CD8-positive, alpha-beta memory T cell (primary cell): Measurements from ENCODE around the gene CA12. TPM values are rescaled to one million over a fixed set of nuclear protein-coding genes. Genes with fewer than 3 reads are reported as not detected.
"Not testable (repeated sequence)": the region's sequence is repeated elsewhere in the genome, so short reads cannot be mapped to it uniquely, and the experiment has no call there.

Experiments
- CTCF ChIA-PET: fragments of 350-600 bp; sonication (Branson Sonifier 250); formaldehyde crosslinking; loops from one replicate; lab custom pipeline; 2021; ENCODE audit warnings: antibody characterized with exemption; lab: Charles Lee
- POLR2A ChIA-PET: fragments of 350-600 bp; sonication (Branson Sonifier 250); formaldehyde crosslinking; loops from one replicate; lab custom pipeline; 2021; ENCODE audit warnings: antibody characterized with exemption; lab: Charles Lee
- DNase-seq, 5 donors: peaks; one replicate each; pipeline versions ENCODE4 v3.0.0 to v3.0.0-alpha.2; 2020 to 2022; ENCODE audit warnings: mixed read lengths in 1 of 5
- H3K27ac ChIP-seq: one replicate; pipeline ENCODE4 v1.7.0; 2013; ENCODE audit warnings: low read depth, mild to moderate bottlenecking, low read length, moderate library complexity
- H3K27me3 ChIP-seq: 2 replicates; pipeline ENCODE4 v1.7.0; 2013; ENCODE audit warnings: low read length, mild to moderate bottlenecking; ENCODE audit not compliant: insufficient read depth, poor library complexity, severe bottlenecking
- H3K36me3 ChIP-seq: 2 replicates; pipeline ENCODE4 v1.7.0; 2013; ENCODE audit warnings: mild to moderate bottlenecking, low read length, moderate library complexity; ENCODE audit not compliant: insufficient read depth
- H3K4me1 ChIP-seq: 2 replicates; pipeline ENCODE4 v1.7.0; 2013; ENCODE audit warnings: mild to moderate bottlenecking, low read length, moderate library complexity; ENCODE audit not compliant: insufficient read depth
- H3K4me3 ChIP-seq: 2 replicates; pipeline ENCODE4 v1.7.0; 2013; ENCODE audit warnings: mild to moderate bottlenecking, low read length
- H3K9me3 ChIP-seq: 2 replicates; pipeline ENCODE4 v1.7.0; 2013; ENCODE audit warnings: mild to moderate bottlenecking, low read length
- H3K27ac Mint-ChIP-seq, 8 donors: one replicate each; pipeline ENCODE4 v1.8.0; 2020 to 2021; ENCODE audit warnings: mixed read lengths in 8 of 8, mild to moderate bottlenecking in 6 of 8, inconsistent platforms in 3 of 8, moderate library complexity in 3 of 8
- H3K27me3 Mint-ChIP-seq, 2 donors: one replicate each; pipeline ENCODE4 v1.8.0; 2020 to 2021; ENCODE audit warnings: mixed read lengths in 2 of 2, mild to moderate bottlenecking in 1 of 2, moderate library complexity in 1 of 2
- H3K36me3 Mint-ChIP-seq, 3 donors: one replicate each; pipeline ENCODE4 v1.8.0; 2020 to 2021; ENCODE audit warnings: mixed read lengths in 3 of 3, inconsistent platforms in 1 of 3, mild to moderate bottlenecking in 1 of 3
- H3K4me1 Mint-ChIP-seq, 3 donors: one replicate each; pipeline ENCODE4 v1.8.0; 2020 to 2021; ENCODE audit warnings: mixed read lengths in 3 of 3, inconsistent platforms in 1 of 3, mild to moderate bottlenecking in 1 of 3
- H3K4me3 Mint-ChIP-seq, 7 donors: one replicate each; pipeline ENCODE4 v1.8.0; 2020 to 2021; ENCODE audit warnings: mixed read lengths in 7 of 7, mild to moderate bottlenecking in 6 of 7, moderate library complexity in 4 of 7, inconsistent platforms in 2 of 7
- H3K9me3 Mint-ChIP-seq, 5 donors: one replicate each; pipeline ENCODE4 v1.8.0; 2020 to 2022; ENCODE audit warnings: mixed read lengths in 5 of 5, mild to moderate bottlenecking in 3 of 5, moderate library complexity in 2 of 5, inconsistent platforms in 1 of 5
- polyA plus RNA-seq: library from polyadenylated mRNA; unstranded; fragments of 300-500 nt; fragmentation: Illumina TruSeq; gene quantifications from one replicate; pipeline ENCODE4 v1.2.3, GENCODE V29; 2021
- total RNA-seq, 2 experiments: library from RNA; stranded (reverse); gene quantifications; one replicate each; pipeline ENCODE4 v1.2.3, GENCODE V29; 2021

CA12 gene
- total and polyA plus RNA-seq, 3 experiments from 2014 or later: 0.08 TPM; not detected in 2

DNA sequence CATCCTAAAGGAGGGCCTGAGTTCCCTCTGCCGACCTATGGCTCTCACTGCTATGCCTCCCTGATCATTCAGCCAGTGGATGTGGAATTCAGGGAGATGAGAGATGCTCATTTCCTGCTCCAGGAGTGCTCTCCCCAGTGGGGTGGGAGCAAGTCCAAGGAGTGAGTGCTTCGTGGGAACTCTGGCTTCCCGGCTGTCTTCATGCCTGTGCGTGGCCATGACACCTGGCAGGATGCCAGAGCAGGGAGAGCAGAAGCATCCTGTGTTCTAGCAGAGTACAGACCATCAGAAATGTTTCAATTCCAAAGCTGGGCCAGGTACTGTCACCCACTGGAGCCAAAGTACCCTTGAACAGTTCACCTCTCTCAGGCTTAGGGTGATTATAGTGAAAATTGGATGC, 59.1 kb downstream of the CA12 start:
- Mint-ChIP-seq H3K4me3 (no peak overlapping the region), H3K36me3 (no peaks in the 10 kb centered on the region), H3K4me1 (no peaks in the 10 kb centered on the region), H3K27ac (no peak overlapping the region), H3K27me3 (peaks cover under 1 to 4% of the 10 kb centered on the region in 2 donors), H3K9me3 (no peaks in the 10 kb centered on the region)
- H3K27me3 ChIP-seq: no peaks in the 10 kb centered on the region
- CTCF ChIA-PET: no interaction called here
- no peak for DNase-seq
- POLR2A ChIA-PET: no interaction called here
- no peaks in the 10 kb centered on the region for H3K9me3 ChIP-seq
- no peaks in the 10 kb centered on the region for H3K36me3 ChIP-seq
- no peak overlapping the region for H3K4me3 ChIP-seq
- no peaks in the 10 kb centered on the region for H3K4me1 ChIP-seq
- H3K27ac ChIP-seq: no peak overlapping the region

DNA sequence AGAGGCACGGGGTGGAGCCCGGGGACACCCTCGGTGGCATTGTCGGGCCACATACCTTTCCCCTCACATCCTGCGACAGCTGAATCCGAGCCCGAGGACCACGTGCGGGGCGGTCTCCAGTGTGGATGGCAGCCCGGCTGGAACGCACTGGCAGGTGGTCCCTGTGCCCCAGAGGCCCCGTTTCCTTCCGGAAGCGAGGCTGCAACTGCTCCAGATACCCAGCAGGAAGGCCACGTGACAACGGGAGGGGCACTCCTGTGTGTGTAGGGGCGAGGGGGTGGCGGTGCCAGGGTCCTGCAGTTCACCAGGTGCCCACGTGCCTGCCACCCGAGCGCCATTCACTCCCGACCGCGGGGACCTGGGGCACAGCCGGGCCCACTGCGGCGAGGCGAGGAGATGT, 60.2 kb downstream of the CA12 start:
- H3K9me3 Mint-ChIP-seq: no peaks in the 10 kb centered on the region
- Histone ChIP-seq H3K4me3 (no peak overlapping the region), H3K9me3 (no peaks in the 10 kb centered on the region), H3K27me3 (no peaks in the 10 kb centered on the region), H3K4me1 (no peaks in the 10 kb centered on the region), H3K36me3 (no peaks in the 10 kb centered on the region), H3K27ac (no peak overlapping the region)
- H3K4me3 Mint-ChIP-seq: no peak overlapping the region
- CTCF ChIA-PET: no interaction called here
- POLR2A ChIA-PET: no interaction called here
- no peak for DNase-seq
- no peaks in the 10 kb centered on the region for H3K36me3 Mint-ChIP-seq
- peaks cover 0 to 4% of the 10 kb centered on the region in 2 donors for H3K27me3 Mint-ChIP-seq
- no peaks in the 10 kb centered on the region for H3K4me1 Mint-ChIP-seq
- no peak overlapping the region for H3K27ac Mint-ChIP-seq

DNA sequence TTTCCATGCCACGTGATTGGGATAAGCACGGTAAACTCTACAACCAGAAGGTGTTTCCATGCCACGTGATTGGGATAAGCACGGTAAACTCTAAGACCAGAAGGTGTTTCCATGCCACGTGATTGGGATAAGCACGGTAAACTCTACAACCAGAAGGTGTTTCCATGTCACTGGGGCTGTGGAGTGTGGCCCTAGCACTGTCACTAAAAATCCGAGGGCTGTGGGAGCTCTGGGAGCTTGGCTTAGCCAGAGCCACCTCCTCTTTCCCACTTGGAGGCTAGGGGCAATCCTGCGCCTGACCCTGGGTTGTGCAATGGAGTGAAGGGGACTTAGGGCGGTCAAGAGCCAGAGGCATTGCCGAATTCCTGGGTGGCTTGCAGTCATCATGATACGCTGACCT, 60.7 kb downstream of the CA12 start:
- H3K27ac ChIP-seq, CTCF ChIA-PET, H3K27ac Mint-ChIP-seq, H3K4me3 ChIP-seq, H3K4me1 ChIP-seq, DNase-seq, H3K9me3 Mint-ChIP-seq, H3K27me3 Mint-ChIP-seq, H3K4me1 Mint-ChIP-seq, H3K36me3 ChIP-seq, H3K4me3 Mint-ChIP-seq, H3K9me3 ChIP-seq, H3K27me3 ChIP-seq, POLR2A ChIA-PET, H3K36me3 Mint-ChIP-seq: not testable (repeated sequence)

DNA sequence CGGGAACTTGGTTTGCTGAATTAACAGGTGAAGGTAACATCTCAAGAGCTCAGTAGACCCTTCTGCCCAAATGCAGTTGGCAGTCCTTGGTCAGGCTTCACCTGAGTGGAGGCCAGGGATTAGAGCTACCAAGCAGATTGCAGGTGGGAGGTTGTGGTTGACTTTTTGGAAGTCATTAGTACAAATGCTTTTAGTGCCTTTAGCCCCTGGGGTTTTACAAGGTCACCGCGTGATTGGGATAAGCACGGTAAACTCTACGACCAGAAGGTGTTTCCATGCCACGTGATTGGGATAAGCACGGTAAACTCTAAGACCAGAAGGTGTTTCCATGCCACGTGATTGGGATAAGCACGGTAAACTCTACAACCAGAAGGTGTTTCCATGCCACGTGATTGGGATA, 61.2 kb downstream of the CA12 start:
- H3K4me3 ChIP-seq, H3K27ac Mint-ChIP-seq, H3K9me3 Mint-ChIP-seq, POLR2A ChIA-PET, H3K36me3 ChIP-seq, H3K9me3 ChIP-seq, H3K27me3 Mint-ChIP-seq, H3K27me3 ChIP-seq, CTCF ChIA-PET, H3K4me1 ChIP-seq, H3K27ac ChIP-seq, H3K4me3 Mint-ChIP-seq, H3K36me3 Mint-ChIP-seq, H3K4me1 Mint-ChIP-seq, DNase-seq: not testable (repeated sequence)

DNA sequence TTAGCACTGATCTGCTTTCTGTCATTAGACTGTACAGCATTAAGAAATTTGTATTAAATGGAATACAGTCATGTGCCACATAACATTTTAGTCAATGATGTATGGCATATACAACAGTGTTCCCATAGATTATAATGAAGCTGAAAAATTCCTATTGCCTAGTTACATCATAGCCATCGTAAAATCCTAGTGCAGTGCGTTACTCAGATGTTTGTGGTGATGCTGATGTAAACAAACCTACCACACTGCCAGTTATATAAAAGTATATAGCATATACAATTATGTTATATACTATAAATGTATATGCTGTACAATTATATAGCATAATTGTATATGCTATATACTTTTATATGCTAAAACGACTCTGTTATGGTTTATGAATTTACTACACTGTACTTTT, 62.6 kb downstream of the CA12 start:
- H3K27me3 ChIP-seq: no peaks in the 10 kb centered on the region
- Mint-ChIP-seq H3K36me3 (no peaks in the 10 kb centered on the region), H3K27me3 (peaks cover 0 to 3% of the 10 kb centered on the region in 2 donors), H3K4me3 (no peak overlapping the region), H3K9me3 (no peaks in the 10 kb centered on the region), H3K27ac (no peak overlapping the region), H3K4me1 (no peaks in the 10 kb centered on the region)
- ChIA-PET CTCF (no interaction called here), POLR2A (no interaction called here)
- H3K9me3 ChIP-seq: no peaks in the 10 kb centered on the region
- H3K4me1 ChIP-seq: no peaks in the 10 kb centered on the region
- H3K4me3 ChIP-seq: no peak overlapping the region
- no peak overlapping the region for H3K27ac ChIP-seq
- no peak for DNase-seq
- H3K36me3 ChIP-seq: no peaks in the 10 kb centered on the region

DNA sequence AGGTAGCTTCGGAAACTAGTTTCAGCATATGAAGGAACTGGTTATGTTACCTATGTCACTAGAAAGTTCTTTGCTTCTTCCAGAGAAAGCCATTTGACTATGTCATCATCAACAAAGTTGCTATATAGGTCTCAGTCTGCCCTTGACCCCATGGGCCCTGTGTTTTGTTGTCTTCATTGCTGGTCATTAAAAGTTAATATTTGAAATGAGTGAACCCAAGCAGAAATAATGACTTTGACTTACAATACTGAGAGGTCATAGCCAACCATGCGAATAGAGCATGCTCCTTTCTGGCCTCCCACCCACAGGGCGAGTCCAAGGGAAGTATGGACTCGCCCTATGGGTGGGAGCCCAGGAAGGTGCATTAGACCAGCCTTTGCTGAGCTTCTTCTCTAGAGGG, 63.3 kb downstream of the CA12 start:
- H3K36me3 ChIP-seq: no peaks in the 10 kb centered on the region
- H3K4me3 ChIP-seq: no peak overlapping the region
- no peaks in the 10 kb centered on the region for H3K27me3 ChIP-seq
- no peaks in the 10 kb centered on the region for H3K9me3 ChIP-seq
- Mint-ChIP-seq H3K4me1 (no peaks in the 10 kb centered on the region), H3K27ac (no peak overlapping the region), H3K4me3 (no peak overlapping the region), H3K27me3 (peaks cover 0 to 3% of the 10 kb centered on the region in 2 donors), H3K9me3 (no peaks in the 10 kb centered on the region), H3K36me3 (no peaks in the 10 kb centered on the region)
- H3K4me1 ChIP-seq: no peaks in the 10 kb centered on the region
- ChIA-PET POLR2A (no interaction called here), CTCF (no interaction called here)
- DNase-seq: no peak
- H3K27ac ChIP-seq: no peak overlapping the region

DNA sequence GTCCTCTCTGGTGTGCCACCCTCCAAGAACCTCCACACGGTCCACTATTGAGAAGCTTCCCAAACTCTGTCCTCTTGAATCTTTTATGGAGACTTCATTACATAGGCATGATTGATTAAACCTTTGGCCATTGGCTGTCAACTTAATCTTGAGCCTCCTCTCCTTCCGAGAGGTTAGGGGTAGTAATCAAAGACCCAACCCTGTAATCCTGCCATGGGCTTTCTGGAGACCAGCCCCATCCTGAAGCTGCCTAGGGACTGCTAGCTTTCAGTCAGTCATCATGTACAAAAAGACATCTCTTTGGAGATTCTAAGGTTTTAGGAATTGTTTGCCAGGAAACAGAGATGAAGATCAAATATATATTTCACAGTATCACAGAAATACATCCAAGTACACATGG, 67.2 kb downstream of the CA12 start:
- no peak overlapping the region for H3K27ac Mint-ChIP-seq
- no peak for DNase-seq
- no peaks in the 10 kb centered on the region for H3K4me1 ChIP-seq
- CTCF ChIA-PET: no interaction called here
- POLR2A ChIA-PET: no interaction called here
- no peaks in the 10 kb centered on the region for H3K4me1 Mint-ChIP-seq
- no peak overlapping the region for H3K4me3 Mint-ChIP-seq
- H3K27me3 Mint-ChIP-seq: no peaks in the 10 kb centered on the region
- no peak overlapping the region for H3K27ac ChIP-seq
- H3K9me3 ChIP-seq: no peaks in the 10 kb centered on the region
- no peaks in the 10 kb centered on the region for H3K27me3 ChIP-seq
- no peaks in the 10 kb centered on the region for H3K36me3 ChIP-seq
- no peaks in the 10 kb centered on the region for H3K9me3 Mint-ChIP-seq
- H3K36me3 Mint-ChIP-seq: peaks cover 0 to 6% (median 0%) of the 10 kb centered on the region in 3 donors
- H3K4me3 ChIP-seq: no peak overlapping the region

DNA sequence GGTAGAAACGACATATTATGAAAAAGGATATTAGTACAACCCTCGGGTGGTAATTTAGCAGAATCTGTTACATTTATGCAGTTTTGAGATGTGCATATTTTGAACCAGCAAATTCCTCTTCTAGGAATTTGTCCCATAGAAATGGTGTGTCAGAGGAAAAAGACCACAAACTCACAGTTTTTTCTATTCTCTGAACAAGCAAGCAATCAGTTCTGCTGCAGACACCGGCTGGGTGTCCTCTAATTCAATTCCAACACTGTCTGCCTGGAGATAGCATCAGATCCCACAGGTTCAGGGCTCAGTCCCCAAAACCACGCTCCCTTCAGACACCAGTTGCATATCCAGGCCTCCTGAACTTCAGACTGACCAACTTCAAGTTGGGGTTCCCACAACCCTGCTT, 67.8 kb downstream of the CA12 start:
- Histone ChIP-seq H3K36me3 (no peaks in the 10 kb centered on the region), H3K4me3 (no peak overlapping the region), H3K4me1 (no peaks in the 10 kb centered on the region), H3K27ac (no peak overlapping the region), H3K27me3 (no peaks in the 10 kb centered on the region), H3K9me3 (no peaks in the 10 kb centered on the region)
- Mint-ChIP-seq H3K27ac (no peak overlapping the region), H3K27me3 (no peaks in the 10 kb centered on the region), H3K9me3 (no peaks in the 10 kb centered on the region), H3K36me3 (peaks cover 0 to 6% (median 0%) of the 10 kb centered on the region in 3 donors), H3K4me3 (no peak overlapping the region), H3K4me1 (no peaks in the 10 kb centered on the region)
- DNase-seq: no peak
- POLR2A ChIA-PET: no interaction called here
- CTCF ChIA-PET: no interaction called here

DNA sequence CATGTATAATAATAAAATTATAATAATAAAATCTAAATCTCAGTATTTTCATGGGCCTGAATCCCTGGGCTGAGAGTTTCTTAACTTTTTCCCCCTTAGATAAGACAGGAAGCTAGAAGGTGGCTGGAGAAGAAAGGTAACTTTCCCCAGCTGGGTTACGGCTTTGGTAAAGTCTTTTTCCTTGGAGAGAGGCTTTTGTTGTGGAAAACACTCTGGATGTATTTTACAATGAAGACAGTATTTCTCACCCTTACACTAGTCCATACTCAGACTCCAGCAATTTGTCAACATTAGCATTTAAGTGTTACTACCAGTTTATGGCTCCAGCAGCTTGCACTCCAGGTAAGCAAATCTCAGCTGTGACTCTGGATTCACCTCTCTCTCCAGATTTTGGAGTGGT, 69.4 kb downstream of the CA12 start:
- ChIA-PET POLR2A (no interaction called here), CTCF (no interaction called here)
- Mint-ChIP-seq H3K4me3 (no peak overlapping the region), H3K4me1 (no peaks in the 10 kb centered on the region), H3K36me3 (peaks cover 0 to 6% (median 0%) of the 10 kb centered on the region in 3 donors), H3K9me3 (no peaks in the 10 kb centered on the region), H3K27ac (no peak overlapping the region), H3K27me3 (no peaks in the 10 kb centered on the region)
- H3K27me3 ChIP-seq: no peaks in the 10 kb centered on the region
- H3K4me1 ChIP-seq: no peaks in the 10 kb centered on the region
- H3K9me3 ChIP-seq: no peaks in the 10 kb centered on the region
- no peak overlapping the region for H3K27ac ChIP-seq
- no peak for DNase-seq
- no peaks in the 10 kb centered on the region for H3K36me3 ChIP-seq
- H3K4me3 ChIP-seq: no peak overlapping the region
